HAP-1 (cell line): Measurements from ENCODE around the gene MYEOV.

Experiments used
- DNase-seq, 2 experiments: peaks; one replicate each; pipeline ENCODE4 v3.0.0-alpha.2; 2016 to 2020; ENCODE audit warnings: low spot score in 2 of 2
- H3K27me3 ChIP-seq: fragments of 250-450 bp; sonication (Bioruptor Pico); 2 replicates; pipeline ENCODE4 v1.5.1; 2020; ENCODE audit warnings: low read depth, mild to moderate bottlenecking, moderate library complexity
- H3K36me3 ChIP-seq: fragments of 250-450 bp; sonication (Bioruptor Pico); replicated peaks from 2 replicates; pipeline ENCODE4 v1.5.1; 2020; ENCODE audit warnings: mild to moderate bottlenecking
- H3K4me1 ChIP-seq: fragments of 250-450 bp; sonication (Bioruptor Pico); 2 replicates; pipeline ENCODE4 v1.5.1; 2020; ENCODE audit warnings: mild to moderate bottlenecking
- H3K4me3 ChIP-seq: fragments of 250-450 bp; sonication (Bioruptor Pico); 2 replicates; pipeline ENCODE4 v1.5.1; 2020; ENCODE audit warnings: mild to moderate bottlenecking, moderate library complexity
- H3K9me3 ChIP-seq: fragments of 250-450 bp; sonication (Bioruptor Pico); 2 replicates; pipeline ENCODE4 v1.5.1; 2020; ENCODE audit warnings: mild to moderate bottlenecking, moderate library complexity
- in situ Hi-C: fragments of 300-500 bp; cut with MboI; formaldehyde crosslinking; loops from 3 replicates; pipeline ENCODE4 v1.14.3; 2020; ENCODE audit warnings: low sequenced_read_pairs, inconsistent platforms, mixed read lengths

The MYEOV gene

GRCh38 chr11:69293819-69294505 is at the start of gene MYEOV:
MYEOV (plus strand) TSS chr11:69294155; CDS start chr11:69295355, 1,200 bp downstream.
- Histone ChIP-seq H3K27me3 (no peaks in the 10 kb centered on the region), H3K36me3 (no peaks in the 10 kb centered on the region), H3K4me1 (no peaks in the 10 kb centered on the region), H3K4me3 (no peak within 1 kb of the TSS), H3K9me3 (no peaks in the 10 kb centered on the region)
- DNase-seq = peak in 1 of 2 experiments; percentile 70
- in situ Hi-C loops = no loop called here

- Histone ChIP-seq H3K36me3 (no peaks in the 10 kb centered on the region), H3K27me3 (no peaks in the 10 kb centered on the region), H3K4me3 (no peak overlapping the region), H3K9me3 (no peaks in the 10 kb centered on the region), H3K4me1 (no peaks in the 10 kb centered on the region)
- no peak for DNase-seq
- in situ Hi-C loops = no loop called here
These were observed 49.7 kb upstream of the MYEOV start for GRCh38 chr11:69244266-69244665.

DNA sequence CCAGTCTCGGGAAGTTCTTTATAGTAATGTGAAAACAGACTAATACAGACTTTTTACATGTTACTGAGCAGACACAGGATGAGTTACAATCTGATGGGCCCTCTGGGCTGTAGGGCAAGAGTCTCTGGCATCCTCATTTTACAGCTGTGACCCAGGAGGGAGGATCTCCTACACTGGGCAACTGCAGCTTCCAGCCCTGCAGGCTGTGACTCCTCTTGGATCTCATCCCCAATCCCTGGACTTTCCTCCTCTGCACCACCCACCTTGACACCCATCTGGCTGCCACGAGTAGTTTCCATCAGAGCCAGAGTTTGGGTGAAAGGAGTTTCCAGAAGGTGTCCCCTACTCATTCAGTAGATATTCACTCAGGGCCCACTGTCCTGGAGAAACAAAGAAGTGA is 48.9 kb upstream of the MYEOV start:
- no peaks in the 10 kb centered on the region for H3K9me3 ChIP-seq
- in situ Hi-C loops = no loop called here
- no peaks in the 10 kb centered on the region for H3K27me3 ChIP-seq
- H3K4me3 ChIP-seq = no peak overlapping the region
- H3K36me3 ChIP-seq = no peaks in the 10 kb centered on the region
- H3K4me1 ChIP-seq = no peaks in the 10 kb centered on the region
- DNase-seq = no peak

DNA sequence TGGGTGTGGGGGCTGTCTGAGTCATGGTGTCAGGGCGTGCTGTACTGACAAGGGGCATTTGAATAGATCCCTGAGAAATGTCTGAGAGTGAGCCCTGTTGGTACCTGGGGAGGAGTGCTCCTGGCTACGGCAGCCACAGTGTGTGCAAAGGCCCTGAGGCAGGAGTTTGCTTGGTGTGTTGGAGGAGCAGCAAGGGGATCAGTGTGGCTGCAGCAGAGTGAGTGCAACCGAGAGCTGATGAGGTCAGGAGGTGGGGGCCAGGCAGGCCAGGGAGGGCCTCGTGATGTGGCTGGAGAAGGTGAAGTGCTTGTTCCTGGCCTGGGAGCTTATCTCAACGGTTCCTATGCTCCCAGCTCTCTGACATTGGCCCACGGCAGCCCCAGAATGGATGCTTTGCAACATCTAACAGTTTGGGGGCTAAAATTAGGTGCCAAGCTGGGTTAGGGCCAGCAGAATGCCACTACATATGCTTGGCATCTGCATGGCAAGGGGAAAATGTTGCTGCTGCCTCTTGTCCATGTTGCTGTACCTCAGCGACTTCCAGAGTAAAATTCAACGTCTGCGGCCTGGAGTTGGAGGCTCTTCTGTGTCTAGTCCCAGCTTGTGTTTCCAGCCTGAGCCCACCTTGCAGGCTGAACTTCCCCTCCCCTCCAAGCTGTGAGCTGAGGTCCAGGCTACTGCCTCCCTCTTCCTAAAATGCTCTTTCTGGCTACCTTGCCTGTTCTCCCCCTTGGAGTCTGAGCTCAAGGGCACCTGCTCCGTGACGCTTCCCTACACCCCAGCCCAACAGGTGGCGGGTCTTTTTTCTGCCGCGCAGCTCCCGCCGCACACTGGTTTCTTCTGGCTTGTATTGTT is 48.2 kb upstream of the MYEOV start:
- Histone ChIP-seq H3K4me1 (no peaks in the 10 kb centered on the region), H3K9me3 (no peaks in the 10 kb centered on the region), H3K36me3 (no peaks in the 10 kb centered on the region), H3K27me3 (no peaks in the 10 kb centered on the region), H3K4me3 (no peak overlapping the region)
- DNase-seq = no peak
- in situ Hi-C loops = no loop called here

- no peak overlapping the region for H3K4me3 ChIP-seq
- no peak for DNase-seq
- H3K4me1 ChIP-seq = no peaks in the 10 kb centered on the region
- in situ Hi-C loops = no loop called here
- H3K9me3 ChIP-seq = no peaks in the 10 kb centered on the region
- no peaks in the 10 kb centered on the region for H3K27me3 ChIP-seq
- H3K36me3 ChIP-seq = no peaks in the 10 kb centered on the region
These were observed 44.4 kb upstream of the MYEOV start for GRCh38 chr11:69249311-69250185.

GRCh38 chr11:69250186-69251056 is 43.5 kb upstream of the MYEOV start:
- Histone ChIP-seq H3K9me3 (no peaks in the 10 kb centered on the region), H3K4me3 (no peak overlapping the region), H3K4me1 (no peaks in the 10 kb centered on the region), H3K27me3 (no peaks in the 10 kb centered on the region), H3K36me3 (no peaks in the 10 kb centered on the region)
- in situ Hi-C loops = no loop called here
- no peak for DNase-seq

GRCh38 chr11:69251057-69251393 is 42.9 kb upstream of the MYEOV start:
- Histone ChIP-seq H3K4me3 (no peak overlapping the region), H3K27me3 (no peaks in the 10 kb centered on the region), H3K36me3 (no peaks in the 10 kb centered on the region), H3K9me3 (no peaks in the 10 kb centered on the region), H3K4me1 (no peaks in the 10 kb centered on the region)
- no peak for DNase-seq
- in situ Hi-C loops = no loop called here

DNA sequence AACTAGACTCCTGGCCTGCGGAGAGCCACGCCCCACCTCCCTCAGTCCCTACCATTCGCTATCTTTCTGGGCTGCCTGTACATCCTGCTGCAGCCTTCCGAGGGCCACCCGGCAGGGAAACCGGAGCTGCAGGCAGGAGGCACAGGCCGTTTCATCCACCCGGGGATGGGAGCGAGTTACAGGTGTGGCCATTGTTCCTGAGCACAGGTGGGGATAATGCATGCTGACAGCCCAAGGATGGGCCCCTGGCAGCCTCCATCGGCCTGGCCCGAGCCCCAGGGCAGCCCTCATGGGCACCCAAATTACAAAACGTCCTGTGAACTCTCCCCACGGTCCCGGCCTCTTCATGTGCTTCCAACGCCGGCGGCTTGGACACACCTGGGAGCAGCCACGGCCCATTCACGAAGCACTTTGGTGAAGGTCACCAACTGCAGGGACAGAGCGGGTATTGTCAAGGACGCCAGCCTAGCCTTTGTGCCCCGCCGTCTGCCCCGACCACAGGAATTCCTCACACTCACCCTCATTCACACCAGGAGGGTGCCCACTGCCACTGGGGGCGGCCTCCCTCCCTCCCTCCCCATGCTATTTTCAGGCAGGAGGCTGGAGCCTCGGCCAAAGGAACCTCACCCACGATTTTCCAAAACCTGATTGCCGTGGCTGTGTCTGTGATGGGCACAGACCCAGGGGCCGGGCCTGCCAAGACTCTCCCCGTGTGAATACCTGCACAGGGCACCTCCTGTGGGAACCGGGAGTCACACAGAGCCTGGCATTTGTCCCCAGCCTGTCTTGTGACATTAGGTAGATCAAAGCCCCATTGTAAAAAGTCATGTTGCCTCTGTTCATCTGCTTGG is 42.1 kb upstream of the MYEOV start:
- H3K4me1 ChIP-seq = no peaks in the 10 kb centered on the region
- in situ Hi-C loops = no loop called here
- H3K27me3 ChIP-seq = no peaks in the 10 kb centered on the region
- no peaks in the 10 kb centered on the region for H3K36me3 ChIP-seq
- no peaks in the 10 kb centered on the region for H3K9me3 ChIP-seq
- no peak overlapping the region for H3K4me3 ChIP-seq
- no peak for DNase-seq

DNA sequence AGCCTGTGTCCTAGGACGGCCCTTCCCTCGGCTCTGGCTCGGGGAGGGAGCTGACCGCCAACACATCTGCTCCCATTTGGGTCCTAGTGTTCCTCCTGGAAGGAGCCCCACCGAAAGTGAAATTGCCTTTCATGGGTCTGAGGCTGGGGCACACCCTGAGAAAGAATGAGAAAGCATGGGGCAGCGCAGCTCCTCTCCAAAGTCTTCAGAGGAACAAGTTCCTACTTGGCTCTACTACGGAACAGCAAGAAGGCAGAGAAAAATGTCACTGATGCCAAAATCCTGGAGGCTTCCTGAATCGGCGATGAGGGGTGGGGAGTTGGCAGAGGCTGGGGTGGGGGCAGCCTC is 41.5 kb upstream of the MYEOV start:
- no peak for DNase-seq

DNA sequence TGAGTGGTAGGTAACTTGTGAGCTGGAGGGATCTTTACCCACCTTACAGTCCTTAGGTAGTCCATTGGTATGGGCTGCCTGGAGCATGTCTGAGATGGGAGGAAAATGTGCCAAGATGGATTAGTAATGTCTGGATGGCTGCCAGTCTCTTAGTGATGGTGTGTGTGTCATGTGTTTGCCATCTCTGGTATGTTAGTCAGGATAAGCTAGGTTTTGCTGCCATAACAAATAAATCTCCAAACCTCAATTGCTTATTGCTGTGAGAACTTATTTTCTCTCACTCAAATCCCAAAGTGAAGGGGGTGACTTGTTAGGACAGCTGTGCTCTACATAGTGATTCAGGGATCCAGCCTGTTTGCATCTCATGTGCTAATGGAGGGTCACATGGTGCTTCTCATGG is 40.9 kb upstream of the MYEOV start:
- H3K4me1 ChIP-seq = no peaks in the 10 kb centered on the region
- in situ Hi-C loops = no loop called here
- H3K36me3 ChIP-seq = no peaks in the 10 kb centered on the region
- no peak for DNase-seq
- no peaks in the 10 kb centered on the region for H3K27me3 ChIP-seq
- H3K4me3 ChIP-seq = no peak overlapping the region
- H3K9me3 ChIP-seq = no peaks in the 10 kb centered on the region

More for the DNA sequence above, 41.5 kb upstream of the MYEOV start:
- H3K9me3 ChIP-seq = no peaks in the 10 kb centered on the region
- H3K36me3 ChIP-seq = no peaks in the 10 kb centered on the region
- H3K4me1 ChIP-seq = no peaks in the 10 kb centered on the region
- no peak overlapping the region for H3K4me3 ChIP-seq
- H3K27me3 ChIP-seq = no peaks in the 10 kb centered on the region
- in situ Hi-C loops = no loop called here

GRCh38 chr11:69257134-69257533 is 36.8 kb upstream of the MYEOV start:
- no peak for DNase-seq
- Histone ChIP-seq H3K36me3 (no peaks in the 10 kb centered on the region), H3K4me1 (no peaks in the 10 kb centered on the region), H3K4me3 (no peak overlapping the region), H3K27me3 (no peaks in the 10 kb centered on the region), H3K9me3 (no peaks in the 10 kb centered on the region)
- in situ Hi-C loops = no loop called here

DNA sequence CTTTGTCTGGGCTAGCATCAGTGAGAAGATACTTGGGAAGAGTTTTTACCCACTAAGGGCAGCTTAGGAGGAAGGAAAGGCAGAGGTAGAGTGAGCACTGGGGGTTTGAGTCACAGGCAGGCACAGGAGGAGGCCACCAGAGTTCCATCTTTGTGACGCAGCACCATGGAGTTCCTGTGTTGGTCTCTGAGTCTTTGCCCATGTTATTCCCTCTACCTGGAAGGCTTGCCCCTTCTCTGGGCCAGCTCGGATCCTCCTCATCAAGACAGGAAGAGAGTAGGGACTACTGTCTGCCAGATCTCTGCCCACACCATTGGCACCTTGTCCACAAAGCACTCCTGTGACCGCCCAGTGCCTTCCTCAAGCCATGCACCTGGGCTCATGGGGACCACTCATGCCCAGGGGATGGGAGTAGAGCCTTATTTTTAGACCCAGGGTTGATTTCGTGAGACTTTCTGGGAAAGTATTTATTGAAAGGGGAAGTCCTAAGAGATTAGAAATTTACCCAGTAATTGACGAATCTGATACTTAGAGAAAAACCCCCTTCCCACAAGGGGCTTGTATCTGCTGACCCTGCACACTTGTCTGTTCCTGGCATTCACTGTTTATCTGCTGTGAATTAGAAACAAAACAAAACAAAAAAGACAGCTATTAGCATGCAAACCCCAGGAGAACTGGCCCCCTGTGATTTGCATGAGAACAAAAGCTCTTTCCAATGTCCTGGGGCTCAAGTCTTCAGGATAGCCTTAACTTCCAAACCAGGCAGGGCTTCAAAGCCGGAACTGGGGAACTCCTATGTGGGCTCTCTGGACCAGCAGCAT is 35.9 kb upstream of the MYEOV start:
- in situ Hi-C loops = no loop called here
- no peaks in the 10 kb centered on the region for H3K36me3 ChIP-seq

More for the DNA sequence above, 35.9 kb upstream of the MYEOV start:
- Histone ChIP-seq H3K4me3 (no peak overlapping the region), H3K27me3 (no peaks in the 10 kb centered on the region), H3K9me3 (no peaks in the 10 kb centered on the region), H3K4me1 (no peaks in the 10 kb centered on the region)
- DNase-seq = no peak
